HG03442 (cell line): ENCODE results near the gene PLSCR1.
A peak's percentile ranks its signal among the peaks of the same experiment; 100 is the strongest.
"Not testable (repeated sequence)": the region's sequence is repeated elsewhere in the genome, so short reads cannot be mapped to it uniquely, and the experiment has no call there.

ENCODE experiments used
- ATAC-seq: cut with Tn5 transposase; IDR thresholded peaks from one replicate; pipeline ENCODE4 v1.9.1; 2021; ENCODE audit warnings: mild to moderate bottlenecking, moderate library complexity; ENCODE audit not compliant: unreplicated experiment

Gene PLSCR1

GRCh38 chr3:146550743-146551510, 6.5 kb upstream of the PLSCR1 start:
- peak; percentile 90 for ATAC-seq

- no peak for ATAC-seq
Measured at GRCh38 chr3:146550070-146550615, 5.7 kb upstream of the PLSCR1 start.

DNA sequence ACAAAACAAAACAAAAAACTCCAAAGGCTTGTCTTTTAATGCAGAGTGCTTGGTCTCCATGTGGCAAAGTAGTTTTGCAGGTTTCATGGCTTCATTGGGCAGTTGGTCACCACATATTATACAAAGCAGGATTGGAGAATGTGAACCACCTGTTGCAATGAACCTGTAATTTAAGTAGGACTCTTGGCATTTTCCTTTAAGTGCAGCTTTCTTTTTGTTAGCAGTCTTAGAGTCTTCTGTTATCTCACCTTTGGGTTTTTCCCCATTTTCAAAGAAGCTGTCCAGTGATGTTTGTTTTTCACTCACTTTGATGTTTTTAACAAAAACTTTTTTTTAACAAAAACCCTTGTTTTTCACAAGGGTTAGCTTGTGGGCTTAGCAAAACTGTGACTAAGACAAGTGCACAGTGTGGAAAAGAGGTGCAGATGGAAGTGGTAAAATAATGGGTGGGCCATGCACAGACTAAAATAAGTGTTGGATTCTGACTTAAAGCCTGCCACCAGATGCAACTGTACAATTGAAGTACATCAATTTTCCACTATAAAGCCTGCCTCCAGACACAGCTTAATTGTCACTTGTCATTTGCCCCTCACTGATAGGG, 2.9 kb upstream of the PLSCR1 start:
- ATAC-seq: no peak

DNA sequence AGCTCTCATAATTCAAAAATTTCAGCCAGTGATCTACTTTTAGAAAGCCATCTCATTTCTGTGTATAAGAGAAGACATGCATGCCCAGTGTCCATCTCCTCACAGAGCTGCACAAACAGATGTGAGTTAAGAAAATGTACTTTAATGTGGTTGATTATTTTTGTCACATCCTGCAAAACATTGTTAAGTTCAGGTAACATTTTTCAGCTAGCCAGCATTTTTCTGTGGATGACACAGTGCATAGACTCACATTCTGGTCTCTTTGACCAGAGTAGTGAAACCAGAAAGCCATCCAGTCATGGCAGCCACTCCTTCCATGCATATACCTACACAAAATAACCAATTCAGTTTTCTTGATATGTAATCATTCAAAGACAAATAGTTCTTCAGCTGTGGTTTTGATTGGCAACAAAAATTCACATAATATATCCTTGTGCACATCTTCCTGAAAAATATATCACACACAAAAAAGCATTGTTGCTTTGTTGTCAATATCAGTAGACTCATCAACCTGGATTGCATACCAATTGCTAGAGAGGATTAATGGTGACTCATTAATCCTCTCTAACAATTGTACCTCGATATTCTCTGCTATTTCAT, 2.1 kb upstream of the PLSCR1 start:
- ATAC-seq: no peak

GRCh38 chr3:146544929-146545528, 622 bp upstream of the PLSCR1 start:
- no peak for ATAC-seq

GRCh38 chr3:146543461-146544001, 876 bp downstream of the PLSCR1 start:
- ATAC-seq: peak; percentile 4

DNA sequence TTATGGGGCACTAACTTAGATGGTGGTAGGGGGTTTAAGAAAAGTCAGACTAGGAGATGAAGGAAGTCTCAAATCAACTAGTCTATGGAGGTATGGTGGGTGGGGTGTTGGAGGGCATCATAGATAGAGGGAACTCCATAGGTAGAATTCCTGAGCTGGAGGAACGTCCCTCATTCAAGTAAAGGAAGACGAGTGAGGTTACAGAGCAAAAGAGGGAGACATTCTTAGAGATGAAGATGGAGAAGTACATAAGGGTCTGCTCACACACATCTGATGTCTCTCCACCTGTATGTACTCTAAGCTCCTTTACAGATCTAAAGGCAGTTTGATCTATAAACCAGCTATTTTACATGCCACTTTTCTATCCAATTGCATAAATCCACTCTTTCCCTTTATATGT, 1.4 kb downstream of the PLSCR1 start:
- ATAC-seq: no peak

- no peak for ATAC-seq
Measured at GRCh38 chr3:146542179-146542578, 2.2 kb downstream of the PLSCR1 start.

DNA sequence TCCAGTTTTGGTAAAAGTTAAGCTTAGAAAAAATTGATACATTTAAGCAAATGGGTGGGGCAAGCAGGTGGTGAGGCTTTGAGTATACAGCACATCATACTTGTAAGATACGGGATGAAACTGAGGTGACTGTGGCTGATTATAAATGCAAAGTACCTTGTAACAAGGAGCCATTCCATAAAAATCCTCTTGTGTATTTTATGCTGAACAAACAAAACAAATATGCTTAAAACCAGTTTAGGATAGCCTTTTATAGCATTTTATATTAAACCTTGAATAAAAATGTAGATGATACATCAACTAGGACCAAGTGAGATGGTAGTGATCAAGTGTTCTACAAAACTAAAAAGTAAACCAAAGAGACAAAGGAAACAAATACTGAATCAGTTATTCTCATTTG, 3.4 kb downstream of the PLSCR1 start:
- no peak for ATAC-seq

GRCh38 chr3:146540236-146540635, 4.2 kb downstream of the PLSCR1 start:
- peak; percentile 22 for ATAC-seq

DNA sequence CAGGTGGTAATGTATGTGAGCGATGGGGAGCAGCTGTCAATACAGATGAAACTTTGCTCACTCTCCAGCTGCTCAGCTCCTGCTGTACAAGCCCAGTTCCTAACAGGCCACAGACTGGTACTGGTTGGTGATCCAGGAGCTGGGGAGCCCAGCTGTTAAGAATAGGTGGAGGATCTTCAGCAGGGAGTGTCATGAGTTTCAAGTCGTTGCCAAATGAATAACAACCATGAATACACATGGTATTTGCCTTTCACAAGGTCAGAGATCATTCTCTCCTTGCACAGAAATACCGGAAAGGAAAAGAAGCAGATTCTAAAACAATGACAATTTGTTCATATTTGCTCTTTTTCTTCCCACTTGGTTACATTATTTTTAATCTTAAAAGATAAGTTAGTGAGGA, 5.1 kb downstream of the PLSCR1 start:
- ATAC-seq: no peak

DNA sequence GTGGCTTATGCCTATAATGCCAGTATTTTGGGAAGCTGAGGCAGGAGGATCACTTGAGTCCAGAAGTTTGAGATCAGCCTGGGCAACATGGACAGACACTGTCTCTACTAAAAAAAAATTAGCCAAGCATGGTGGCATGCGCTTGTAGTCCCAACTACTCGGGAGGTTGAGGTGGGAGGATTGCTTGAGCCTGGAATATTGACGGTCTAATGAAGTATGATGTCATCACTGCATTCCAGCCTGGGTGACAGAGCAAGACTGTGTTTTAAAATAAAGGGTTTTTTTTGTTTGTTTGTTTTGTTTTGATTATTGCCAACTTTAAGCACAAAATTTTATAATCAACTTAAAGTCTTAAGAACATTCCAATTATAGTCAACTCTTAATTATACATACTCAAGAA, 6.8 kb downstream of the PLSCR1 start:
- no peak for ATAC-seq

- no peak for ATAC-seq
Measured at GRCh38 chr3:146536681-146537080, 7.7 kb downstream of the PLSCR1 start.

DNA sequence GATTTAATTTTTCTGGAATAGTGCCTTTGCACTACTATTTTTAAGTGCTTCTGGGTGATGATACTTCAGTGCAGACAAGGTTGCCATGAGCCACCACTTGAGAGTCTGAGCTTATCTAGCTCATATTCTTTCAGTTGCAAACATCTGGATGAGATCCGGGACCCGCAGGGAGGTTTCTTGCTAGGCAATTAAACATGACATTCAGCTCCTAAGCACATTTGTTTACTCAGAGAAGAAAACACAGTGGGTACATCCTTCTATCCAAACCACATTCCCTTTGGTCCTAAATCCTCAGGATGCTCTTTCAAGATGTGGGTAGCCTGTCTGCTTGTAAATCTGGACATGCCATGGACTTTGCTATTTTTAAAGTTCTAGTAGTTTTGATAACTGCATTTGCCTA, 12.0 kb downstream of the PLSCR1 start:
- ATAC-seq: no peak

- no peak for ATAC-seq
Measured at GRCh38 chr3:146530609-146531008, 13.8 kb downstream of the PLSCR1 start.

DNA sequence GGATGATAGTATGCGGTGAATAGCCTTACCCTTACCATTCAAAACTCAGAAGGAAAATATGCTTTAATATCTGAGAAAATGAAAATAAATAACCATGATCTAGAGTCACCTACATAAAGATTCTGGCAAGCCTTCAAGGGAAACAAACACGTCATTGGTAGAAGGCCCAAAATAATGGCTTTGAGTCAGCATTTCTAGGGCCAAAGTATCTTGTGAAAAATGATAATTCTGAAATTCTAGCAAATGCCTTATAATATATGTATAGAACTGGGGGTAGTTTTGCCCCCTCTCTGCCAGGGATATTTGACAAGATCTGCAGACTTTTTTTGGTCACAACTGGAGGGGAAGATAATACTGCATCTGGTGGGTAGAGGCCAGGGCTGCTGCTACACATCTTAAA, 15.4 kb downstream of the PLSCR1 start:
- no peak for ATAC-seq

DNA sequence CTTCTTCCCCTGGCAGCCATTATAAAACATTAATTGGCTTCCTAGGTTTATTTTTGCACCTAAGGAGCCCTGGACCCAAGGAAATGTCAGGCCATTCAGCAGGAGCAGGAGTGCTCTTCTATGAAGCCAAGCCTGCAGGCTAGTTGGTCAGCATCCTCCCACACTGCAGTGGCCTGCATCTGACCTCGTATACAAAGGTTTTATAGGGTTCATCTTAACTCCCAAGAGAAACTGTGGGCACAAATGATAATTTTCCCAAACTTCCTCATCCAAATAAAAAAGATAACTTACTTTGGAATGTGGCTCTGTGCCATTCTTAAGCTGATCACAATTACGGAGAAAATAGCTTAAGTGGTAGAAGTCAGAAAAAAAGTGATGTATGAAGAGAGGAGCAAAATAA, 19.4 kb downstream of the PLSCR1 start:
- ATAC-seq: no peak

GRCh38 chr3:146523531-146523930, 20.9 kb downstream of the PLSCR1 start:
- ATAC-seq: no peak

GRCh38 chr3:146522174-146523158, 21.9 kb downstream of the PLSCR1 start:
- not testable (repeated sequence) for ATAC-seq

DNA sequence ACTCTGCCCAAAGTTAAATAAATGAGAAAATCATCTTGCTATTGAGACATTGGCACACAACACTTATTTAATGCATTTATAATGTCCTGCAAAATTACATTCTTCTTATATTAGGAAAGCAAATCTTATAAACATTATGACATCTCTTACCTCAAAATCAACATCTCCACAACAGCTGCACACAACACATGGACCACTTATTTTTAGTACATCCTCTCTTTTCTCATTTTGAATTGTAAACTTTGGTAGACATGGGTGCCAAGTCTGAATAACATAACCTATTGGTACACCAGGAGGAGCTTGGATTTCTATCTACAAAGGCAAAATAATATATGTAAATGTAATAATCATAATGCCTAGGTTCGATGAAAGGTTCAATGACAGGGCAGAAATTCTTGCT, 23.0 kb downstream of the PLSCR1 start:
- no peak for ATAC-seq
